Body of pancreas (tissue), 4 donors: ENCODE data around the gene IRGQ. TPM values are rescaled to one million over a fixed set of nuclear protein-coding genes. Genes with fewer than 3 reads are reported as not detected.
A peak's percentile ranks its signal among the peaks of the same experiment; 100 is the strongest.
"Not testable (repeated sequence)": the region's sequence is repeated elsewhere in the genome, so short reads cannot be mapped to it uniquely, and the experiment has no call there.

Source experiments
- ATAC-seq: fragments of 150-250 bp; one replicate; pipeline ENCODE4 v1.9.1; 2016
- DNase-seq, 4 donors: peaks; one replicate each; pipeline ENCODE4 v3.0.0-alpha.2; 2019
- H3K27ac ChIP-seq, 4 donors: fragments of 200-600 bp; sonication (generic); 1 replicate in 3 of 4; 2 replicates in 1 of 4; pipeline versions ENCODE4 v1.5.1 to v1.6.1; 2016 to 2019; ENCODE audit warnings: mild to moderate bottlenecking in 1 of 4, mixed read lengths in 1 of 4, moderate library complexity in 1 of 4
- H3K27me3 ChIP-seq, 2 donors: fragments of 200-600 bp; sonication (generic); one replicate each; pipeline ENCODE4 v1.6.0; 2016; ENCODE audit warnings: mild to moderate bottlenecking in 1 of 2
- H3K36me3 ChIP-seq, 2 donors: fragments of 200-600 bp; sonication (generic); replicated peaks in 1 of 2; 2 replicates each; pipeline ENCODE4 v1.5.1; 2016; ENCODE audit warnings: low read depth in 2 of 2; ENCODE audit not compliant: insufficient read depth in 1 of 2
- H3K4me1 ChIP-seq: fragments of 200-600 bp; sonication (generic); one replicate; pipeline ENCODE4 v1.6.0; 2016
- H3K4me3 ChIP-seq, 2 donors: fragments of 200-600 bp; sonication (generic); 1 replicate in 1 of 2; 2 replicates in 1 of 2; pipeline ENCODE4 v1.5.1; 2016 to 2019
- H3K9me3 ChIP-seq, 3 donors: fragments of 200-600 bp; sonication (generic); 1 replicate in 2 of 3; 2 replicates in 1 of 3; pipeline ENCODE4 v1.5.1; 2016
- CTCF ChIP-seq, 7 experiments: fragments of 450-650 bp in 4 of 7; fragments of 200-600 bp in 3 of 7; sonication (generic) in 3 of 7; IDR thresholded peaks; one replicate each; pipeline ENCODE4 v1.5.1; 2016 to 2019; ENCODE audit warnings: antibody characterized with exemption in 7 of 7
- POLR2A ChIP-seq, 3 donors: fragments of 450-650 bp; IDR thresholded peaks; one replicate each; pipeline ENCODE4 v1.6.1; 2016; ENCODE audit warnings: antibody characterized with exemption in 3 of 3, mild to moderate bottlenecking in 2 of 3
- WGBS, 2 donors: methylation state at CpG; one replicate each; pipeline ENCODE4 v1.1.5; 2017; 5-methylcytosine and 5-hydroxymethylcytosine counted together
- intact Hi-C: fragments of 100-400 bp; cut with DNase I; formaldehyde crosslinking; loops from one replicate; pipeline ENCODE4 v1.15.1; 2023
- total RNA-seq, 2 donors: library from RNA; depleted of rRNA; stranded (reverse); fragments of >200 nt; gene quantifications; one replicate each; pipeline ENCODE4 v1.1.0, GENCODE V29; 2016

Gene IRGQ
- total RNA-seq, 2 donors from 2014 or later: 9.1 to 20.1 TPM

GRCh38 chr19:43609872-43610271 lies 13.9 kb upstream of the IRGQ start:
- no peaks in the 10 kb centered on the region for H3K27me3 ChIP-seq
- ATAC-seq (no peak), DNase-seq (no peak)
- H3K4me1 ChIP-seq: peaks cover 11% of the 10 kb centered on the region
- no peaks in the 10 kb centered on the region for H3K9me3 ChIP-seq
- intact Hi-C loops: no loop called here
- H3K27ac ChIP-seq: no peak overlapping the region
- no peak for TF ChIP-seq CTCF (IDR thresholded peaks at IDR 0.05)
- TF ChIP-seq POLR2A (IDR thresholded peaks at IDR 0.05): no peak
- no peak overlapping the region for H3K4me3 ChIP-seq
- WGBS, 2 donors: 89 to 90% methylated on average over 7 of the region's 7 CpGs
- H3K36me3 ChIP-seq: peaks cover 0 to 5% of the 10 kb centered on the region in 2 donors

- intact Hi-C loops: no loop called here
Measured at GRCh38 chr19:43607238-43608205, 11.6 kb upstream of the IRGQ start.

GRCh38 chr19:43606569-43607229 lies 10.8 kb upstream of the IRGQ start:
- TF ChIP-seq CTCF (IDR thresholded peaks at IDR 0.05): no peak
- TF ChIP-seq POLR2A (IDR thresholded peaks at IDR 0.05): no peak
- intact Hi-C loops: no loop called here
- Histone ChIP-seq H3K4me3 (no peak overlapping the region), H3K4me1 (peaks cover 11% of the 10 kb centered on the region), H3K27me3 (no peaks in the 10 kb centered on the region), H3K9me3 (no peaks in the 10 kb centered on the region), H3K27ac (peak overlapping the region in 2 of 4 donors; percentile 0 to 4), H3K36me3 (no peaks in the 10 kb centered on the region)
- 35 to 39% methylated on average over 6 to 7 of the region's 7 CpGs for WGBS, 2 donors
- no peak for ATAC-seq
- DNase-seq: peak in 1 of 4 donors; percentile 10

More at GRCh38 chr19:43607238-43608205, 11.6 kb upstream of the IRGQ start:
- H3K4me1 ChIP-seq: peaks cover 11% of the 10 kb centered on the region
- H3K27ac ChIP-seq: peak overlapping the region in 1 of 4 donors; percentile 0
- 78 to 89% methylated on average over 21 to 28 of the region's 28 CpGs for WGBS, 2 donors
- H3K36me3 ChIP-seq: no peaks in the 10 kb centered on the region
- no peak for TF ChIP-seq CTCF (IDR thresholded peaks at IDR 0.05)
- TF ChIP-seq POLR2A (IDR thresholded peaks at IDR 0.05): no peak
- no peak for DNase-seq
- no peak for ATAC-seq
- H3K4me3 ChIP-seq: no peak overlapping the region
- H3K27me3 ChIP-seq: no peaks in the 10 kb centered on the region
- H3K9me3 ChIP-seq: no peaks in the 10 kb centered on the region

- WGBS, 2 donors: 49 to 60% methylated on average over 7 of the region's 7 CpGs
- DNase-seq: no peak
- ATAC-seq: no peak
- H3K36me3 ChIP-seq: no peaks in the 10 kb centered on the region
- H3K27me3 ChIP-seq: no peaks in the 10 kb centered on the region
- intact Hi-C loops: no loop called here
- no peak for TF ChIP-seq CTCF (IDR thresholded peaks at IDR 0.05)
- no peak for TF ChIP-seq POLR2A (IDR thresholded peaks at IDR 0.05)
- no peak overlapping the region for H3K4me3 ChIP-seq
- H3K9me3 ChIP-seq: no peaks in the 10 kb centered on the region
- peaks cover 11% of the 10 kb centered on the region for H3K4me1 ChIP-seq
- peak overlapping the region in 2 of 4 donors; percentile 0 to 4 for H3K27ac ChIP-seq
Measured at GRCh38 chr19:43605875-43606568, 10.1 kb upstream of the IRGQ start.

- intact Hi-C loops: loop anchor here (5.0 kb wide), 1 partner anchor 33 kb away; no protein-coding TSS in a partner anchor
- H3K4me3 ChIP-seq, H3K36me3 ChIP-seq, H3K27ac ChIP-seq, H3K27me3 ChIP-seq, H3K9me3 ChIP-seq, DNase-seq, ATAC-seq: not testable (repeated sequence)
- H3K4me1 ChIP-seq: peaks cover 18% of the 10 kb centered on the region
- WGBS, 2 donors: 54 to 72% methylated on average over 2 to 5 of the region's 5 CpGs
Measured at GRCh38 chr19:43600326-43600725, 4.4 kb upstream of the IRGQ start.
